OCI-LY7 (cell line): ENCODE results near the gene TUBGCP6. TPM values are rescaled to one million over a fixed set of nuclear protein-coding genes. Genes with fewer than 3 reads are reported as not detected.

Experiments
- BruUV-seq: library from RNA; stranded (reverse); fragments of 400-500 nt; replicated peaks from 2 replicates; lab custom pipeline; 2021; lab: Mats Ljungman, UMichigan
- CTCF ChIA-PET: fragments of 300-600 bp; sonication (Branson Sonifier 250); formaldehyde crosslinking; loops from one replicate; lab custom pipeline; 2022; ENCODE audit warnings: antibody characterized with exemption; ENCODE audit not compliant: unreplicated experiment; lab: Charles Lee
- POLR2A ChIA-PET: fragments of 300-600 bp; sonication (Branson Sonifier 250); formaldehyde crosslinking; loops from one replicate; lab custom pipeline; 2022; ENCODE audit warnings: antibody characterized with exemption; lab: Charles Lee
- DNase-seq: peaks from one replicate; pipeline ENCODE4 v3.0.0-alpha.2; 2015; ENCODE audit warnings: low spot score
- H2AFZ ChIP-seq: fragments of 200-600 bp; sonication (generic), shearing (Covaris generic); 2 replicates; pipeline ENCODE4 v1.6.1; 2014; ENCODE audit warnings: mild to moderate bottlenecking, antibody characterized with exemption, low read length, moderate library complexity
- H3K27ac ChIP-seq: fragments of 200-600 bp; sonication (generic); 2 replicates; pipeline ENCODE4 v1.5.1; 2014; ENCODE audit warnings: mixed run types, low read depth, mild to moderate bottlenecking, moderate library complexity, low read length, inconsistent platforms; ENCODE audit not compliant: poor library complexity, severe bottlenecking
- H3K36me3 ChIP-seq: fragments of 200-600 bp; sonication (generic); 2 replicates; pipeline ENCODE4 v1.6.1; 2014; ENCODE audit warnings: mild to moderate bottlenecking, antibody characterized with exemption, low read length, moderate library complexity, mixed read lengths; ENCODE audit not compliant: insufficient read depth
- H3K4me1 ChIP-seq: fragments of 200-600 bp; sonication (generic); 2 replicates; pipeline ENCODE4 v1.5.1; 2014; ENCODE audit warnings: mild to moderate bottlenecking, low read length; ENCODE audit not compliant: insufficient read depth, poor library complexity, severe bottlenecking
- H3K4me2 ChIP-seq: fragments of 200-600 bp; sonication (generic); 2 replicates; pipeline ENCODE4 v1.6.1; 2014; ENCODE audit warnings: mild to moderate bottlenecking, low read length
- H3K4me3 ChIP-seq: fragments of 200-600 bp; sonication (generic); 2 replicates; pipeline ENCODE4 v1.5.1; 2014; ENCODE audit warnings: mild to moderate bottlenecking, low read depth, low read length; ENCODE audit not compliant: poor library complexity, severe bottlenecking
- H3K79me2 ChIP-seq: fragments of 200-600 bp; sonication (generic); 2 replicates; pipeline ENCODE4 v1.6.1; 2016; ENCODE audit warnings: low read depth, mild to moderate bottlenecking, low read length, moderate library complexity, mixed read lengths; ENCODE audit not compliant: insufficient read depth
- H3K9me2 ChIP-seq: fragments of 200-600 bp; sonication (generic); 2 replicates; pipeline ENCODE4 v1.6.1; 2016; ENCODE audit warnings: mild to moderate bottlenecking, low read length, mixed read lengths; ENCODE audit not compliant: insufficient read depth
- H3K9me3 ChIP-seq: fragments of 200-600 bp; sonication (generic); 2 replicates; pipeline ENCODE4 v1.6.1; 2014; ENCODE audit warnings: mild to moderate bottlenecking, mixed run types, low read length, mixed read lengths
- H4K20me1 ChIP-seq: fragments of 200-600 bp; sonication (generic); 2 replicates; pipeline ENCODE4 v1.6.1; 2014; ENCODE audit warnings: mild to moderate bottlenecking, antibody characterized with exemption, low read length, moderate library complexity, mixed read lengths; ENCODE audit not compliant: insufficient read depth
- EZH2phosphoT487 ChIP-seq: fragments of 200-600 bp; sonication (generic); IDR thresholded peaks from 2 replicates; pipeline ENCODE4 v1.6.1; 2018; ENCODE audit warnings: low read depth, borderline replicate concordance, mild to moderate bottlenecking, mixed run types, antibody characterized with exemption, low read length, moderate library complexity, mixed read lengths
- intact Hi-C: fragments of 100-400 bp; cut with micrococcal nuclease; formaldehyde crosslinking; loops from one replicate; pipeline ENCODE4 v1.10.0; 2022; ENCODE audit not compliant: unreplicated experiment
- total RNA-seq, 2 experiments: library from RNA; depleted of rRNA in 1 of 2; stranded (reverse); fragments of >200 nt in 1 of 2; shearing (Covaris generic) in 1 of 2; gene quantifications; 2 replicates each; pipeline ENCODE4 v1.2.3, GENCODE V29; 2014 to 2022
- TF ChIP-seq, protein P1 (sequence below): fragments of 200-600 bp; sonication (generic); conservative IDR thresholded peaks from 2 replicates; pipeline ENCODE4 v1.5.1; 2014; ENCODE audit warnings: mild to moderate bottlenecking, antibody characterized with exemption, low read length, moderate library complexity, mixed read lengths

Gene TUBGCP6
- total RNA-seq, 2 experiments from 2014 or later, result 57.7 to 63.2 TPM

DNA sequence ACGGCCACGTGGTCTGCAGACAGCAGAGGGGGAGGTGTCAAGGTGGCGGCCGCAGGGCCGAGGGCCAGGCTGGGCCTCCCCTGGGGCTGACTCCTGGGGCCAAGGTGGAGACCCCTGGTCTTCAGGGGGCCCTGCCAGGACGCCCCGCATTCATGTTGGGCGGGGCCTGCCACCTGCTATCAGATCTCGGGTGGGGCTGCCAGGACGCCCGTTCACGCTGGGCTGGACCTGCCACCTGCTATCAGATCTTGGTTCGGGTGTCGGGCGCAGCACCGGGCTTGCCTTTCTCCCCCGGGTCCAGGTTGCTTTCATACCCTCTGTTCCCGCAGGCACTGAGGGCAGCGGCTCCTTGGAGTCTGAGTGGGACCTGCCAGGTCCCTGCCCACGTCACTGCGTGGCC is 41.5 kb upstream of the TUBGCP6 start:
- no TSS peak for BruUV-seq
- H3K27ac ChIP-seq, result no peak overlapping the region
- no peaks in the 10 kb centered on the region for H3K36me3 ChIP-seq
- TF ChIP-seq, protein P1, sequence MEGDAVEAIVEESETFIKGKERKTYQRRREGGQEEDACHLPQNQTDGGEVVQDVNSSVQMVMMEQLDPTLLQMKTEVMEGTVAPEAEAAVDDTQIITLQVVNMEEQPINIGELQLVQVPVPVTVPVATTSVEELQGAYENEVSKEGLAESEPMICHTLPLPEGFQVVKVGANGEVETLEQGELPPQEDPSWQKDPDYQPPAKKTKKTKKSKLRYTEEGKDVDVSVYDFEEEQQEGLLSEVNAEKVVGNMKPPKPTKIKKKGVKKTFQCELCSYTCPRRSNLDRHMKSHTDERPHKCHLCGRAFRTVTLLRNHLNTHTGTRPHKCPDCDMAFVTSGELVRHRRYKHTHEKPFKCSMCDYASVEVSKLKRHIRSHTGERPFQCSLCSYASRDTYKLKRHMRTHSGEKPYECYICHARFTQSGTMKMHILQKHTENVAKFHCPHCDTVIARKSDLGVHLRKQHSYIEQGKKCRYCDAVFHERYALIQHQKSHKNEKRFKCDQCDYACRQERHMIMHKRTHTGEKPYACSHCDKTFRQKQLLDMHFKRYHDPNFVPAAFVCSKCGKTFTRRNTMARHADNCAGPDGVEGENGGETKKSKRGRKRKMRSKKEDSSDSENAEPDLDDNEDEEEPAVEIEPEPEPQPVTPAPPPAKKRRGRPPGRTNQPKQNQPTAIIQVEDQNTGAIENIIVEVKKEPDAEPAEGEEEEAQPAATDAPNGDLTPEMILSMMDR, result no peak
- no peak for TF ChIP-seq EZH2phosphoT487
- no peaks in the 10 kb centered on the region for H4K20me1 ChIP-seq
- POLR2A ChIA-PET, result no interaction called here
- H3K4me1 ChIP-seq, result peaks cover under 1% of the 10 kb centered on the region
- intact Hi-C loops, result no loop called here
- CTCF ChIA-PET, result no interaction called here
- no peaks in the 10 kb centered on the region for H3K79me2 ChIP-seq
- H2AFZ ChIP-seq, result no peak overlapping the region
- H3K9me2 ChIP-seq, result no peaks in the 10 kb centered on the region
- no peak overlapping the region for H3K4me2 ChIP-seq
- no peak for DNase-seq
- H3K4me3 ChIP-seq, result no peak overlapping the region
- no peaks in the 10 kb centered on the region for H3K9me3 ChIP-seq

DNA sequence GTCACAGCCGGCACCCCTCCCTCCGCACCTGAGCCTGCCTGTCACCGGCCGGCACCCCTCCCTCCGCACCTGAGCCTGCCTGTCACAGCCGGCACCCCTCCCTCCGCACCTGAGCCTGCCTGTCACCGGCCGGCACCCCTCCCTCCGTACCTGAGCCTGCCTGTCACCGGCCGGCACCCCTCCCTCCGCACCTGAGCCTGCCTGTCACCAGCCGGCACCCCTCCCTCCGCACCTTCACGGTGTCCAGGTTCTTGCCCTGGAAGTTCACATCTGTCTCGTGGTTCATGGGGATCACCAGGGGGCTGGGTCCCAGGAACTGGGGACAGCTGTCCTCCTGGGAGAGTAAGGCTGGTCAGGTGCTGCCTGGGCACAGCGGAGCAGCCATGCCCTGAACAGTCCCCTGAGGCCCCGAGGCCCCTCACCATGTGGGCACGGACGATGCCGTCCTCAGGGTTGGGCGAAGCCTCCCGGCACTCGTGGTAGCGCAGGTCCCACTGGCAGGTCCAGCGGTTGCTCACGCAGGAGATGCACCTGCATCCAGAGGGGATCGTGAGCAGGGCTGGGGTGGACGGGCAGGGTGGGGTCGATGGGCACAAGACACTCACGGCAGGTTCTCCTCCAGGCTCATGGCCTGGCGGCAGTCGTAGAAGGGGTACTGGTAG is 40.9 kb upstream of the TUBGCP6 start:
- Histone ChIP-seq H3K4me3 (no peak overlapping the region), H2AFZ (no peak overlapping the region), H3K4me1 (no peaks in the 10 kb centered on the region), H4K20me1 (no peaks in the 10 kb centered on the region), H3K79me2 (no peaks in the 10 kb centered on the region), H3K36me3 (no peaks in the 10 kb centered on the region), H3K9me2 (no peaks in the 10 kb centered on the region), H3K9me3 (no peaks in the 10 kb centered on the region), H3K4me2 (no peak overlapping the region), H3K27ac (no peak overlapping the region)
- DNase-seq, result no peak
- ChIA-PET CTCF (no interaction called here), POLR2A (no interaction called here)
- intact Hi-C loops, result no loop called here
- no TSS peak for BruUV-seq
- no peak for TF ChIP-seq EZH2phosphoT487
- TF ChIP-seq, protein P1, result no peak

DNA sequence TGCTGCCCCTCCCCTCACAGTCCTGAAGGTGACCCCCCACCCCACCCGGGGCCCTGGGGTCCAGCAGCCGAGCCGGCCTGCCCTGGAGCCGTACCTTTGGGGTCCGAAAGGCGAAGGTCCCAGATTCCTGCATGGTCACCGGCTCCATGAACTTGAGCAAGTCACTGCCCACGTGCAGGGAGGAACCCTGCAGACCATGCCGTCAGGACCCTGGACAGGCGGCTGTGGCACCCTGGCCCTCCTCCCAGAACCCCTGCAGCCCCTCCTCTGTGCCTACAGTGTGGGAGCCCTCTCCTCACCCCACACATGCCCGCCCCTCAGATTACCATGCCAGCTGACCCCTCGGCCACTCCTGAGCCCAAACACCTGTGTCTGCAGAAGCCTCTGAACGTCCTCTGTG is 39.7 kb upstream of the TUBGCP6 start:
- H3K36me3 ChIP-seq, result no peaks in the 10 kb centered on the region
- H3K9me3 ChIP-seq, result no peaks in the 10 kb centered on the region
- no peak overlapping the region for H2AFZ ChIP-seq
- BruUV-seq, result no TSS peak
- H3K4me2 ChIP-seq, result no peak overlapping the region
- H3K4me3 ChIP-seq, result no peak overlapping the region
- no peaks in the 10 kb centered on the region for H3K9me2 ChIP-seq
- POLR2A ChIA-PET, result interaction anchor here (0.6 kb wide), 1 partner anchor 8 kb away, joined by 3 read pairs; no protein-coding TSS in a partner anchor
- intact Hi-C loops, result no loop called here
- H3K4me1 ChIP-seq, result no peaks in the 10 kb centered on the region
- TF ChIP-seq EZH2phosphoT487, result no peak
- TF ChIP-seq, protein P1, result no peak
- no peak for DNase-seq
- no peaks in the 10 kb centered on the region for H3K79me2 ChIP-seq
- H3K27ac ChIP-seq, result no peak overlapping the region
- CTCF ChIA-PET, result no interaction called here
- H4K20me1 ChIP-seq, result no peaks in the 10 kb centered on the region
